ENCODE measurements around the gene CLINT1. TPM values are rescaled to one million over a fixed set of nuclear protein-coding genes. Genes with fewer than 3 reads are reported as not detected.

CLINT1 gene
- total RNA-seq, 4 donors from 2014 or later: 69.1 to 103 (median 88.6) TPM

GRCh38 chr5:157845914-157846598, 12.9 kb downstream of the CLINT1 start:
- Histone ChIP-seq H3K36me3 (peaks cover 0 to 7% of the 10 kb centered on the region in 2 donors), H3K4me1 (peaks cover 0 to 6% (median 0%) of the 10 kb centered on the region in 3 donors), H3K4me3 (no peak overlapping the region), H3K27me3 (no peaks in the 10 kb centered on the region), H3K9me3 (no peaks in the 10 kb centered on the region), H3K27ac (no peak overlapping the region)
- TF ChIP-seq POLR2AphosphoS5 (IDR thresholded peaks at IDR 0.05) (no peak), EP300 (IDR thresholded peaks at IDR 0.05) (no peak), POLR2A (IDR thresholded peaks at IDR 0.05) (no peak), CTCF (IDR thresholded peaks at IDR 0.05) (no peak)
- 100% methylated on average over 2 to 3 of the region's 3 CpGs for WGBS, 2 donors (ENCODE audit: low coverage in 1 of 2)
- no peak for ATAC-seq

GRCh38 chr5:157842787-157843186, 16.2 kb downstream of the CLINT1 start:
- 86 to 97% methylated on average over 4 of the region's 4 CpGs for WGBS, 2 donors (ENCODE audit: low coverage in 1 of 2)
- Histone ChIP-seq H3K9me3 (no peaks in the 10 kb centered on the region), H3K27me3 (no peaks in the 10 kb centered on the region), H3K4me3 (no peak overlapping the region), H3K27ac (no peak overlapping the region), H3K36me3 (peaks cover 0 to 5% of the 10 kb centered on the region in 2 donors), H3K4me1 (peaks cover 0 to 18% (median 0%) of the 10 kb centered on the region in 3 donors)
- ATAC-seq: no peak
- no peak for TF ChIP-seq CTCF (IDR thresholded peaks at IDR 0.05)
- no peak for TF ChIP-seq POLR2AphosphoS5 (IDR thresholded peaks at IDR 0.05)
- TF ChIP-seq POLR2A (IDR thresholded peaks at IDR 0.05): no peak
- no peak for TF ChIP-seq EP300 (IDR thresholded peaks at IDR 0.05)

GRCh38 chr5:157842185-157842584, 16.8 kb downstream of the CLINT1 start:
- Histone ChIP-seq H3K4me3 (no peak overlapping the region), H3K9me3 (no peaks in the 10 kb centered on the region), H3K27ac (no peak overlapping the region), H3K36me3 (no peaks in the 10 kb centered on the region), H3K27me3 (no peaks in the 10 kb centered on the region), H3K4me1 (peaks cover 0 to 18% (median 0%) of the 10 kb centered on the region in 3 donors)
- no peak for ATAC-seq
- WGBS, 2 donors (ENCODE audit: low coverage in 1 of 2): 75 to 89% methylated on average over 4 to 5 of the region's 5 CpGs
- no peak for TF ChIP-seq POLR2AphosphoS5 (IDR thresholded peaks at IDR 0.05)
- no peak for TF ChIP-seq POLR2A (IDR thresholded peaks at IDR 0.05)
- TF ChIP-seq CTCF (IDR thresholded peaks at IDR 0.05): no peak
- no peak for TF ChIP-seq EP300 (IDR thresholded peaks at IDR 0.05)

GRCh38 chr5:157839157-157839795, 19.7 kb downstream of the CLINT1 start:
- ATAC-seq: no peak
- 85 to 86% methylated on average over 5 to 8 of the region's 8 CpGs for WGBS, 2 donors (ENCODE audit: low coverage in 1 of 2)
- Histone ChIP-seq H3K9me3 (no peaks in the 10 kb centered on the region), H3K4me1 (peaks cover 0 to 11% (median 0%) of the 10 kb centered on the region in 3 donors), H3K27me3 (no peaks in the 10 kb centered on the region), H3K36me3 (no peaks in the 10 kb centered on the region), H3K4me3 (no peak overlapping the region), H3K27ac (no peak overlapping the region)
- TF ChIP-seq EP300 (IDR thresholded peaks at IDR 0.05): no peak
- no peak for TF ChIP-seq CTCF (IDR thresholded peaks at IDR 0.05)
- TF ChIP-seq POLR2AphosphoS5 (IDR thresholded peaks at IDR 0.05): no peak
- no peak for TF ChIP-seq POLR2A (IDR thresholded peaks at IDR 0.05)
